HepG2 (cell line): ENCODE measurements around the gene UMPS. TPM values are rescaled to one million over a fixed set of nuclear protein-coding genes. Genes with fewer than 3 reads are reported as not detected.

Experiments
- AKAP8 ChIP-seq: sonication (generic); formaldehyde crosslinking; IDR thresholded peaks from 2 replicates; pipeline ENCODE4 v1.5.1; 2020; ENCODE audit warnings: mild to moderate bottlenecking, missing genetic modification reagents
- CBFB ChIP-seq: sonication (generic); formaldehyde crosslinking; IDR thresholded peaks from 2 replicates; pipeline ENCODE4 v1.4.0; 2020; ENCODE audit warnings: missing genetic modification reagents
- DNMT1 ChIP-seq: sonication (generic); formaldehyde crosslinking; IDR thresholded peaks from 2 replicates; pipeline ENCODE4 v1.5.1; 2020; ENCODE audit warnings: mild to moderate bottlenecking, missing genetic modification reagents
- FOXK1 ChIP-seq: sonication (generic); formaldehyde crosslinking; IDR thresholded peaks from 2 replicates; pipeline ENCODE4 v1.4.0; 2020; ENCODE audit warnings: low read depth, missing genetic modification reagents, borderline replicate concordance
- HDAC2 ChIP-seq: sonication (generic); formaldehyde crosslinking; IDR thresholded peaks from 2 replicates; pipeline ENCODE4 v1.4.0; 2020; ENCODE audit warnings: missing genetic modification reagents
- HMGXB4 ChIP-seq, 2 experiments: sonication (generic) in 1 of 2; formaldehyde crosslinking in 1 of 2; IDR thresholded peaks; 2 replicates each; pipeline versions ENCODE4 v1.4.0 to v1.6.1; 2018 to 2020; ENCODE audit warnings: missing genetic modification reagents in 2 of 2, borderline replicate concordance in 1 of 2, low read depth in 1 of 2, mild to moderate bottlenecking in 1 of 2, missing biosample characterization in 1 of 2
- IKZF1 ChIP-seq: fragments of 450-650 bp; IDR thresholded peaks from 2 replicates; pipeline ENCODE4 v1.7.1; 2016
- KDM2A ChIP-seq: sonication (generic); formaldehyde crosslinking; IDR thresholded peaks from 2 replicates; pipeline ENCODE4 v1.4.0; 2020; ENCODE audit warnings: low read depth, missing genetic modification reagents, borderline replicate concordance
- KMT2A ChIP-seq: sonication (generic); formaldehyde crosslinking; IDR thresholded peaks from 2 replicates; pipeline ENCODE4 v1.4.0; 2020; ENCODE audit warnings: missing genetic modification reagents
- MED1 ChIP-seq: sonication (generic); formaldehyde crosslinking; IDR thresholded peaks from 2 replicates; pipeline ENCODE4 v1.4.0; 2020; ENCODE audit warnings: missing genetic modification reagents
- ONECUT2 ChIP-seq: sonication (generic); formaldehyde crosslinking; IDR thresholded peaks from 2 replicates; pipeline ENCODE4 v1.4.0; 2020; ENCODE audit warnings: missing genetic modification reagents
- SOX6 ChIP-seq, 2 experiments: fragments of 450-650 bp in 1 of 2; sonication (generic) in 1 of 2; formaldehyde crosslinking in 1 of 2; IDR thresholded peaks; 2 replicates each; pipeline versions ENCODE4 v1.4.0 to v1.6.1; 2017 to 2020; ENCODE audit warnings: antibody characterized with exemption in 1 of 2, mild to moderate bottlenecking in 1 of 2, missing genetic modification reagents in 1 of 2
- TEAD3 ChIP-seq: optimal IDR thresholded peaks from 2 replicates; pipeline ENCODE3; 2016; ENCODE audit warnings: borderline replicate concordance
- XRCC5 ChIP-seq: fragments of 200-400 bp; formaldehyde crosslinking; optimal IDR thresholded peaks from 2 replicates; pipeline ENCODE3; 2017; ENCODE audit warnings: mild to moderate bottlenecking, low read length
- ZFAT ChIP-seq: sonication (generic); formaldehyde crosslinking; conservative IDR thresholded peaks from 2 replicates; pipeline ENCODE4 v1.8.1; 2023; ENCODE audit warnings: missing genetic modification reagents, inconsistent platforms
- ZMYM3 ChIP-seq: sonication (generic); formaldehyde crosslinking; IDR thresholded peaks from 2 replicates; pipeline ENCODE4 v1.5.1; 2020; ENCODE audit warnings: mild to moderate bottlenecking, missing genetic modification reagents
- ZNF318 ChIP-seq: sonication (generic); formaldehyde crosslinking; IDR thresholded peaks from 2 replicates; pipeline ENCODE4 v1.4.0; 2020; ENCODE audit warnings: mild to moderate bottlenecking, missing genetic modification reagents
- ZNF331 ChIP-seq: sonication (generic); formaldehyde crosslinking; IDR thresholded peaks from 2 replicates; pipeline ENCODE4 v1.4.0; 2020; ENCODE audit warnings: missing genetic modification reagents
- ZNF362 ChIP-seq: sonication (generic); formaldehyde crosslinking; IDR thresholded peaks from 2 replicates; pipeline ENCODE4 v1.4.0; 2020; ENCODE audit warnings: missing genetic modification reagents, mild to moderate bottlenecking, borderline replicate concordance
- polyA plus RNA-seq, 8 experiments: library from polyadenylated mRNA; depleted of rRNA in 3 of 8; stranded (reverse) in 7 of 8; unstranded in 1 of 8; fragments of >200 nt; fragmentation: Illumina TruSeq in 4 of 8; extraction: Trizol in 4 of 8; gene quantifications; 2 replicates each; pipeline versions ENCODE4 v1.2.1 to v1.2.3, GENCODE V29; 2011 to 2016; ENCODE audit warnings: low read depth in 4 of 8, missing spikeins in 1 of 8, mixed read lengths in 1 of 8; ENCODE audit not compliant: insufficient read depth in 1 of 8
- total RNA-seq, 5 experiments: library from RNA; depleted of rRNA; stranded (reverse); fragments of >200 nt; fragmentation: Illumina TruSeq; extraction: Trizol; gene quantifications; 2 replicates each; pipeline ENCODE4 v1.2.3, GENCODE V29; 2016; ENCODE audit warnings: low read depth in 1 of 5

UMPS gene
- total and polyA plus RNA-seq, 2 of the 13 experiments (the other 11 are each of a cell fraction or from before 2014, with no cell fraction given): 52.7 to 74.2 TPM

- no peak for TF ChIP-seq SOX6 (IDR thresholded peaks at IDR 0.05)
- TF ChIP-seq SOX6 (CRISPR knock-in tag; IDR thresholded peaks at IDR 0.05): 0 out of 2 replicates have a peak, but pooled peaks have one; percentile 23
- peak; percentile 93 for TF ChIP-seq KDM2A
- TF ChIP-seq ZNF362 (CRISPR knock-in tag): no peak
- TF ChIP-seq ONECUT2: no peak
- peak; percentile 60; the same call in 1 of the 2 replicates for TF ChIP-seq DNMT1 (CRISPR knock-in tag)
- peak; percentile 85; the same call in 1 of the 2 replicates for TF ChIP-seq ZNF318
- TF ChIP-seq AKAP8 (CRISPR knock-in tag): 0 out of 2 replicates have a peak, but pooled peaks have one; percentile 60
- peak; percentile 58 to 69; a peak in 2 of 4 replicates for TF ChIP-seq HMGXB4 (CRISPR knock-in tag; IDR thresholded peaks at IDR 0.05; ENCODE audit: borderline replicate concordance in 1 of 2, low read depth in 1 of 2)
- TF ChIP-seq ZNF331 (CRISPR knock-in tag): 0 out of 2 replicates have a peak, but pooled peaks have one; percentile 45
- peak; percentile 48; the same call in 1 of the 2 replicates for TF ChIP-seq HDAC2 (CRISPR knock-in tag)
- no peak for TF ChIP-seq ZFAT (CRISPR knock-in tag)
- TF ChIP-seq CBFB (CRISPR knock-in tag): 0 out of 2 replicates have a peak, but pooled peaks have one; percentile 42
- peak; percentile 39; the same call in 1 of the 2 replicates for TF ChIP-seq FOXK1
- peak; percentile 66 for TF ChIP-seq TEAD3
- TF ChIP-seq IKZF1: no peak
- peak; percentile 28 for TF ChIP-seq XRCC5
- TF ChIP-seq ZMYM3: peak; percentile 32; the same call in 1 of the 2 replicates
- 0 out of 2 replicates have a peak, but pooled peaks have one; percentile 52 for TF ChIP-seq KMT2A
- peak; percentile 24; the same call in 1 of the 2 replicates for TF ChIP-seq MED1 (CRISPR knock-in tag)
Measured at GRCh38 chr3:124761250-124761796, 31.1 kb downstream of the UMPS start (continued).
